ENCODE measurements around the gene BIN1.

GRCh38 chr2:127125821-127126220 lies 18.9 kb upstream of the BIN1 start:
- no peak for TF ChIP-seq TEAD1 (CRISPR knock-in tag; IDR thresholded peaks at IDR 0.05)
- no peak for TF ChIP-seq MAX (CRISPR knock-in tag; IDR thresholded peaks at IDR 0.05)
- TF ChIP-seq MYBL2 (CRISPR knock-in tag; IDR thresholded peaks at IDR 0.05): no peak
- no peak for TF ChIP-seq ERG (CRISPR knock-in tag; IDR thresholded peaks at IDR 0.05)
- TF ChIP-seq CTCF (IDR thresholded peaks at IDR 0.05): no peak
